Astrocyte (in vitro differentiated cells and primary cell): ENCODE data around the gene DLG1.

ENCODE experiments used
- CTCF ChIP-seq: IDR thresholded peaks from 2 replicates; pipeline ENCODE4 v1.5.1; 2011; ENCODE audit warnings: low read depth, mild to moderate bottlenecking, inconsistent platforms, low read length, moderate library complexity; ENCODE audit not compliant: insufficient read depth
- EZH2 ChIP-seq: IDR thresholded peaks from 2 replicates; pipeline ENCODE4 v1.6.1; 2012; ENCODE audit warnings: mild to moderate bottlenecking, low read length, inconsistent platforms; ENCODE audit not compliant: insufficient read depth

- TF ChIP-seq CTCF = no peak
- TF ChIP-seq EZH2 = no peak
These were observed 30.1 kb downstream of the DLG1 start for GRCh38 chr3:197268294-197268693.
